ENCODE measurements around the gene ZNF791.
"Not testable (repeated sequence)": the region's sequence is repeated elsewhere in the genome, so short reads cannot be mapped to it uniquely, and the experiment has no call there.

Gene ZNF791

GRCh38 chr19:12617646-12618045 is 6.9 kb downstream of the ZNF791 start:
- Mint-ChIP-seq H3K4me3 (no peak overlapping the region), H3K27me3 (no peaks in the 10 kb centered on the region), H3K9me3 (ENCODE audit: low read depth) (no peaks in the 10 kb centered on the region), H3K4me1 (ENCODE audit: low read depth) (peaks cover 45% of the 10 kb centered on the region), H3K36me3 (peaks cover 4% of the 10 kb centered on the region), H3K27ac (no peak overlapping the region)

GRCh38 chr19:12621253-12622024 is 10.7 kb downstream of the ZNF791 start:
- not testable (repeated sequence) for H3K4me3 Mint-ChIP-seq; H3K27me3 Mint-ChIP-seq; H3K36me3 Mint-ChIP-seq; H3K9me3 Mint-ChIP-seq (ENCODE audit: low read depth); H3K27ac Mint-ChIP-seq
- peaks cover 20% of the 10 kb centered on the region for H3K4me1 Mint-ChIP-seq (ENCODE audit: low read depth)

- Mint-ChIP-seq H3K4me1 (ENCODE audit: low read depth) (peaks cover 11% of the 10 kb centered on the region), H3K36me3 (peaks cover 12% of the 10 kb centered on the region)
Measured at GRCh38 chr19:12623361-12624031, 12.8 kb downstream of the ZNF791 start.

GRCh38 chr19:12626958-12627357 is 16.2 kb downstream of the ZNF791 start:
- no peaks in the 10 kb centered on the region for H3K27me3 Mint-ChIP-seq
- H3K4me3 Mint-ChIP-seq, result no peak overlapping the region
- peaks cover 7% of the 10 kb centered on the region for H3K9me3 Mint-ChIP-seq (ENCODE audit: low read depth)
- peaks cover 22% of the 10 kb centered on the region for H3K36me3 Mint-ChIP-seq
- H3K27ac Mint-ChIP-seq, result no peak overlapping the region
- H3K4me1 Mint-ChIP-seq (ENCODE audit: low read depth), result peaks cover 2% of the 10 kb centered on the region

More at GRCh38 chr19:12623361-12624031, 12.8 kb downstream of the ZNF791 start:
- H3K4me3 Mint-ChIP-seq, result no peak overlapping the region
- H3K27me3 Mint-ChIP-seq, result no peaks in the 10 kb centered on the region
- peaks cover 7% of the 10 kb centered on the region for H3K9me3 Mint-ChIP-seq (ENCODE audit: low read depth)
- H3K27ac Mint-ChIP-seq, result no peak overlapping the region

- Mint-ChIP-seq H3K4me1 (ENCODE audit: low read depth) (peaks cover 5% of the 10 kb centered on the region), H3K36me3 (peaks cover 22% of the 10 kb centered on the region), H3K27ac (no peak overlapping the region), H3K9me3 (ENCODE audit: low read depth) (peaks cover 7% of the 10 kb centered on the region), H3K4me3 (no peak overlapping the region), H3K27me3 (no peaks in the 10 kb centered on the region)
Measured at GRCh38 chr19:12628040-12629022, 17.6 kb downstream of the ZNF791 start.

GRCh38 chr19:12629215-12629614 is 18.5 kb downstream of the ZNF791 start:
- H3K4me3 Mint-ChIP-seq, result no peak overlapping the region
- peaks cover 5% of the 10 kb centered on the region for H3K4me1 Mint-ChIP-seq (ENCODE audit: low read depth)
- H3K9me3 Mint-ChIP-seq (ENCODE audit: low read depth), result peaks cover 7% of the 10 kb centered on the region
- H3K27me3 Mint-ChIP-seq, result no peaks in the 10 kb centered on the region
- H3K27ac Mint-ChIP-seq, result no peak overlapping the region
- peaks cover 22% of the 10 kb centered on the region for H3K36me3 Mint-ChIP-seq

GRCh38 chr19:12636631-12637030 is 25.9 kb downstream of the ZNF791 start:
- Mint-ChIP-seq H3K27ac (no peak overlapping the region), H3K4me3 (no peak overlapping the region), H3K9me3 (ENCODE audit: low read depth) (no peaks in the 10 kb centered on the region), H3K4me1 (ENCODE audit: low read depth) (peaks cover 30% of the 10 kb centered on the region), H3K27me3 (no peaks in the 10 kb centered on the region), H3K36me3 (no peaks in the 10 kb centered on the region)

GRCh38 chr19:12638611-12639182 is 28.0 kb downstream of the ZNF791 start:
- Mint-ChIP-seq H3K36me3 (no peaks in the 10 kb centered on the region), H3K4me1 (ENCODE audit: low read depth) (peaks cover 27% of the 10 kb centered on the region), H3K27ac (no peak overlapping the region), H3K27me3 (no peaks in the 10 kb centered on the region), H3K4me3 (no peak overlapping the region), H3K9me3 (ENCODE audit: low read depth) (no peaks in the 10 kb centered on the region)

GRCh38 chr19:12639901-12640613 is 29.3 kb downstream of the ZNF791 start:
- no peaks in the 10 kb centered on the region for H3K36me3 Mint-ChIP-seq
- H3K27ac Mint-ChIP-seq, result peak overlapping the region; percentile 90
- no peaks in the 10 kb centered on the region for H3K27me3 Mint-ChIP-seq
- H3K9me3 Mint-ChIP-seq (ENCODE audit: low read depth), result no peaks in the 10 kb centered on the region
- peaks cover 24% of the 10 kb centered on the region for H3K4me1 Mint-ChIP-seq (ENCODE audit: low read depth)
- H3K4me3 Mint-ChIP-seq, result peak overlapping the region; percentile 85

GRCh38 chr19:12641456-12641855 is 30.7 kb downstream of the ZNF791 start:
- Mint-ChIP-seq H3K27ac (no peak overlapping the region), H3K4me1 (ENCODE audit: low read depth) (peaks cover 19% of the 10 kb centered on the region), H3K9me3 (ENCODE audit: low read depth) (no peaks in the 10 kb centered on the region), H3K27me3 (no peaks in the 10 kb centered on the region), H3K36me3 (no peaks in the 10 kb centered on the region), H3K4me3 (no peak overlapping the region)

GRCh38 chr19:12642506-12642905 is 31.8 kb downstream of the ZNF791 start:
- Mint-ChIP-seq H3K27ac (no peak overlapping the region), H3K4me3 (no peak overlapping the region), H3K27me3 (no peaks in the 10 kb centered on the region), H3K9me3 (ENCODE audit: low read depth) (no peaks in the 10 kb centered on the region), H3K4me1 (ENCODE audit: low read depth) (peaks cover 13% of the 10 kb centered on the region), H3K36me3 (no peaks in the 10 kb centered on the region)

- not testable (repeated sequence) for H3K27me3 Mint-ChIP-seq; H3K36me3 Mint-ChIP-seq; H3K27ac Mint-ChIP-seq; H3K9me3 Mint-ChIP-seq (ENCODE audit: low read depth); H3K4me3 Mint-ChIP-seq
- H3K4me1 Mint-ChIP-seq (ENCODE audit: low read depth), result peaks cover 15% of the 10 kb centered on the region
Measured at GRCh38 chr19:12643716-12644115, 33.0 kb downstream of the ZNF791 start.

GRCh38 chr19:12646551-12646950 is 35.8 kb downstream of the ZNF791 start:
- Mint-ChIP-seq H3K27ac (no peak overlapping the region), H3K36me3 (peaks cover 3% of the 10 kb centered on the region)

GRCh38 chr19:12647047-12647446 is 36.3 kb downstream of the ZNF791 start:
- Mint-ChIP-seq H3K4me1 (ENCODE audit: low read depth) (peaks cover 2% of the 10 kb centered on the region), H3K27ac (no peak overlapping the region), H3K36me3 (peaks cover 7% of the 10 kb centered on the region), H3K9me3 (ENCODE audit: low read depth) (no peaks in the 10 kb centered on the region), H3K27me3 (no peaks in the 10 kb centered on the region), H3K4me3 (no peak overlapping the region)

More at GRCh38 chr19:12646551-12646950, 35.8 kb downstream of the ZNF791 start:
- H3K9me3 Mint-ChIP-seq (ENCODE audit: low read depth), result no peaks in the 10 kb centered on the region
- no peaks in the 10 kb centered on the region for H3K27me3 Mint-ChIP-seq
- H3K4me3 Mint-ChIP-seq, result no peak overlapping the region
- peaks cover 2% of the 10 kb centered on the region for H3K4me1 Mint-ChIP-seq (ENCODE audit: low read depth)
